Inflammatory macrophage (primary cell): ENCODE data around the gene TMPRSS3.
A peak's percentile ranks its signal among the peaks of the same experiment; 100 is the strongest.

Source experiments
- DNase-seq, 2 donors: peaks; one replicate each; pipeline ENCODE4 v3.0.0-alpha.2; 2020 to 2022

The TMPRSS3 gene

DNA sequence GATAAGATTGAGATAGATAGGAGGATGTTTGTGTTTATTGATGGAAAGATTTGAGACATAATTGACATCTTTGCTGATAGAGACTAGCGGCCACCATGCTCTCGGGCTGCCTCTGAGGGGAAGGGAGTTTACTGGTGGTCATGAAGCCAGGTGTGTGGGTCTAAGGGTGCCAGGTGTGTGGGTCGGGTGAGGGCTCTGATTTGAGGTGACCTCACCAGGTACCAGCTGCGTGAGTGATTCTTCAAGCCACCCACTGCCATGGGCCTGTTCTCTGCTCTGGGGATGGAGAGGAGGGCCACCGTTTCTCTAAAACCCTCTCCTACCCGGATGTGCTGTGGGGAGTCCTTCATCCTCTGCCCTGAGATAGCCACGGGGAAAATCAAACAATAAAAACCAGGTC is 11.0 kb upstream of the TMPRSS3 start:
- DNase-seq = no peak

DNA sequence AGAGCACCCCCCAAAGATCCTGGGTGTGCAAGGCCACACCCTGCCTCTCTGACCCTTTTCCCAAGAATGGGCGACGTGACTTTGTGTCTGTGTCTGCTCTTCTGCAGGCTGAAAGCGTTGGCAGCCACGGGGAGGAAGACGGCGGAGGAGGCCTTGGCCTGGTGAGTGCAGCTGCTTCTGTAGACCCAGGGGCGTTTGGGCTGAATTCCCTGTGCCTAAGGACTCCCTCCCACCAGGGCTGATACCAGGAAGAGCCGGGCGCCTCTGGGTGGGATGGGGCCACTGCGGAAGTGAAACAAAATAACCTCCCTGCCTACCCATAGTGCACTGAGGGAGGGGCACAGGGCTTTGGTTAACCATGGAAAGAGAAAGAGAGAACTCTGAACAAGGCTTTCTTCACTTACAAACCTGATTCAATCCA is 10.4 kb upstream of the TMPRSS3 start:
- peak; percentile 14 to 25 for DNase-seq

DNA sequence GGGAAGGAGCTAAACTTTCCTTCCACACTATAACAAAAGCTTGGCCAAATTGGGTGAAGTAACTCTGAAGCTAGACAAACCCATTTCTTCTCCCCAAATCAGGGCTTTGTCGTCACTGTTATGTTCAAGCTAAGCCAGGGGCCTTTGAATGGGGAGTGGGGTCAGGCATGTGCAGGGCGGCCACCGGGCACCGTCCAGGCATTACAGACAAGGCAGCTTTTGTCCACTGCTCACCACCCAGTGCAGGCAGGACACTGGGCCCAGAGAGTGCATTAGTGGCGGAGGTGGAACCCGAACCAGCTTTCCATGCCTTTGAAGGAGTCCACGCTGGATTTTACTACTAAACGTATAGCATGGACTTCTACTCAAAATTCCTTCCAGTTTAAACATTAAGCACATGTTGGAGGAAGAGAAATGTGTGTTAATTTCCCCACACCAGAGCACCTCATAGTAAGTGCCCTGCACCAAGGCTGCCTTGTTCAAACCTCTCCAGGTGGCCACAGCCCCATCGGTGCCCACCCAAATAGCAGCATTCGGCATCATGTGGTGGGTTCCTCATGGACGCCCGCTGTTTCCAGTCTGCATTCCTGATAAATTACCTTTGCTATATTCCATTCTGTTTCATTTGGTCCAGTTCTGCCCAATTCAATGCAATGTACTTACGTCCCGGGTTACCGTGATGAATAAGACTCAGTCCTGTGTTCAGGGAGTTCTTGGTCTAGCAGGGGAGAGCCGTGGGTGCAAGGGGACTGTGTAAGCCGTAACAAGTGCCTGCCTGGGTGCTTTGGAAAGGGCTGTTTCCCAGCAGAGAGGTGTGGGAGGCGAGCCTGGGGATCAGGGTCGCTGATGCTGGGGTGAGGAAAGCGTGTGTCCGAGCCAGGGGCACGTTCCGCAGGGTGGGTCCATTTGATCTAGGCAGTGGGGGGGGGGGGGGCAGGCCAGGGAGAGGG is 9.5 kb upstream of the TMPRSS3 start:
- no peak for DNase-seq

DNA sequence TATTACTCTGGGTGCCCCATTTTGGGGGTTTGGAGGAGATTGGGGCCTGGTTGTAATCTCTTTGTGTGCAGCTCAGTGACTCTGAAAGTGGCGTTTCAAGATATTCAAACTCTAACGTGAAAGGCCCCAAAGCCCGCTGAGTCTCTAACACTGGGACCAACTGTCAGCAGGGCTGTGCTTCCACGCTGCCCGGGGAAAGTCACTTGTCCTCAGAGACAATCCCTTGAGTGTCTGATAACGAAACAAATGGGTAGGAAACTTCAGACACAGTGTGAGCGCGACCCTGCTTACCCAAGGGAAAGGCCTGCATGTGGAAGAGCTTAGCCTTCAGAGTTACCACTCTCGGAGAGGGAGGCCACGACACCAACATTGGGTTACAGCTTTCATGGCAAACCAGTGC is 8.7 kb upstream of the TMPRSS3 start:
- no peak for DNase-seq

DNA sequence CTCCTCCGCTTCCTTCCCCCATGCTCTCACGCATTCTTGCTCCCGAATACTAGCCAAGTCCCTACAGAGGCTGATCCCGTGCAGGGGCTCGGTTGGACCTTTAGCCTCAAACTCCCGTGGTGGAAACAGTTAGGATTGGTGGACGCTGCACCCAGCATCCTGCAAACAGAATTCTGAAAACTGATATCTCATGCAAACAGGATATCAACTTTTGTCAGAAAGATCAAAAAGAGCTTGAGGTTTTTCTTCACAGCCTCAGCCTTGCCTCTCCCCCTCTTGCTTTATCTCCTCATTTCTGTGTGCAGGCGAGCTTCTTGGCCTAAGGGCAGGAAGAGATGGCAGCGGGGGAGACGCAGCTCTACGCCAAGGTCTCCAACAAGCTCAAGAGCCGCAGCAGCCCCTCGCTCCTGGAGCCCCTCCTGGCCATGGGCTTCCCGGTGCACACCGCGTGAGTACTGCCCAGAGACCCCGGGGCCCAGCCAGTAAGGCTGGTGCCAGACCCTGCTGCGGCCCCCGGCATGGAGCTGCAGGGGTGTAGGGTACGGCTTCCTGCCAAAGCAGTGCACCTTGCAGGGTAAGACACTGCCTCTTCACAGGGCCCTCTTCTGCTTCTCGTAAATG is 7.9 kb upstream of the TMPRSS3 start, which contains the start of gene UBASH3A:
TSS of gene UBASH3A (plus strand) at position 292 of the 621 bp plus-strand sequence. CDS start at position 336, 44 bp downstream.
- no peak for DNase-seq

DNA sequence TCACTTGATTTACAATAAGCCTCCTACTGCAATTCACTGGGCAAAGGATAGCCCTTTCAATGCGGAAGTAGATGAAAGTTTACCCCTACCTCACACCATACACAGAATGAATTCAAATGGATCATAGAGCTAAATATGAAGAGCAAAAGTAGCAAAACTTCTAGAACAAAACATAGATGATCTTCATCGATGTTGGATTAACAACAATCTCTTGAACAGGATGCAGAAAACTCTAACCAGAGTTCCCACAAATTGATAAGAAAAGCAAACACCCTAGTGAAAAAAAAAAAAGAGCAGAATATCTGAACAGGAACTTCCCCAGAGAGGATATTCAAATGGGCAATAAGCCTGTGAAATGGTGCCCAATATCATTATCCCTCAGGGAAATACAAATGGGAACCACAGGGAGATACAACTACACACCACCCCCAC is 6.0 kb upstream of the TMPRSS3 start:
- no peak for DNase-seq

DNA sequence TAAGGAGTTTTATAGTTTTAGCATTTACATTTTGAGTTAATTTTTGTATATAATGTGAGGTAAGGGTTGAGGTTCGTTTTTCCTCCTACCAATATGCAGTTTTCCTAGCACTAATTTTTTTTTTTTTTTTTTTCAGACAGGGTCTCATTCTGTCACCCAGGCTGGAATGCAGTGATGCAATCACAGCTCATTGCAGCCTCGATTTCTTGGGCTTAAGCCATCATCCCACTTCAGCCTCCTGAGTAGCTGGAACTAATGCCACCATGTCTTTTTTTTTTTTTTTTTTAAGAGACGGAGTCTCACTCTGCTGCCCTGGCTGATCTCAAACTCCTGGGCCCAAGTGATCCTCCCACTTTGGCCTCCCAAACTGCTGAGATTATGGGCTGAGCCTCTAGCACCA is 5.3 kb upstream of the TMPRSS3 start:
- no peak for DNase-seq

DNA sequence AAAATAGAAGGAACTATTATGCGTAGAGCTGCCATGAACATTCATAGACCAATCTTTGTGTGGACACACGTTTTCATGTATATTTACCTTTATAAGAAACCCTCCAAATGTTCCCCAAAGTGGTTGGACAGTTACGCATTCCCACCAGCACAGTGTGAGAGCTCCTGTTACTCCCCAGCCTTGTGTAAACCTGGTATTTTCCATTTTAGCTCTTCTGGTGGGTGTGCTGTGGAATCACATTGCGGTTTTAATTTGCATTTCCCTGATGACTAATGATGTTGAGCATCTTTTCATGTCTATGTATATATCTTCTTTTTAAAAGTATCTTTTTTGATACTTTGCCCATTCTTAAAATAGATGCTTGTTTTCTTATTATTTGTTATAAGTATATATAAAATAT is 4.7 kb upstream of the TMPRSS3 start:
- no peak for DNase-seq

DNA sequence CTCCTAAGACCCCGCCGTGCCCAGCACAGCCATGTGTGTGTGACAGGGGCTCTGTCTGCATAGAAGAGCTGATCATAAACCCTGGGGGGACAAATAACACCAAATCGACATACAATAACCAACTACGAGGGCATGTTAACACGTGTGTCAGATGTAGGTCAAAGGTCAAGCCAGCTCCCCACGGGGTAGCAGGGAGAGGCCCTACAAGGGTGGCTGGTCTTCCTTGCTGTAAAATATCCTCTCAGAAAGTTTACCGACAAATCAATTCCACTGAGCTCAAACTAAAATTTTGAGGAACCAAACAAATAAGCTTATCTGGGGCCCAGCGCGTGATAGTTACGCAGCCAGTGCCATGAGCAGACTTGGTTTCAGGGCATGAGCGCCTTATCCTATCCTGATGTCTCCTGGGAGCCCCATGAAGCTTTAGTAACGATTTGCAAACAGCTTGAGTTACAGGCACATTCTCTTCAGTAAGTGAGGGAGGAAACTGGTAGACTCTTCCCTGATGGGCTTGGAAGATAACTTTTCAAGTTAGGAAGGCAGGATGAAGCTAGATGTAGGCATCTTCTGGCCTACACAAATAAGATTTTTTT is 2.7 kb upstream of the TMPRSS3 start:
- DNase-seq = no peak

DNA sequence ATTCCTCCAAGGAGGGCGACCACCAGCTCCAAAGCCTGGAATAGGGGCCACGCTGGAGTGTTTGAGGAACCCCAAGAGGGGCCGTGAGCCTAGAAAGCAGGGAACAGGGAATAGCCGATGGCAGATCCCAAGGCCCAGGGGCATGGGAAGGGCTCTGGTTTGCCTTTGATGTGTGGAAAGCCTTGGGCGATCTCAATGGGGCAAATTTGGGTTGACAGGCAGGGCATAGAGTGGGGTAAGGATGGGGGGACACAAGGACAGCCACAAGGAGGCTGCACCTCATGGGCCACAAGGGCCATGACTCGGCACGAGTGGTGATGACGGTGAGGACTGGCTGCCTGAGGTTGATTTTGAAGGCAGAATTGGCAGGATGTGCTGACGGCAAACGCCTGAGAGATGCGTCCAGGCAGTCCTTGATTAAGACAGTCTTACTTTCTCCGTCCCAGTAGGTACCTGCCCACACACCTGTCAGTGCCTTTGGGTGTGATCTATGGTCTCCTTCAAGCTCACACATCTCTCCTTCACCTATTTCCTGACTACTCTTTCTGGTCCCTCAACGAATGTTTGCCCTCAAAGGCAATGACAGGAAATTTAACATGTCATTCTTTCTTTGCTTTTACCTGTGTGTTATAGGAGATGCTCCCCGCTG is 2.0 kb upstream of the TMPRSS3 start:
- no peak for DNase-seq

DNA sequence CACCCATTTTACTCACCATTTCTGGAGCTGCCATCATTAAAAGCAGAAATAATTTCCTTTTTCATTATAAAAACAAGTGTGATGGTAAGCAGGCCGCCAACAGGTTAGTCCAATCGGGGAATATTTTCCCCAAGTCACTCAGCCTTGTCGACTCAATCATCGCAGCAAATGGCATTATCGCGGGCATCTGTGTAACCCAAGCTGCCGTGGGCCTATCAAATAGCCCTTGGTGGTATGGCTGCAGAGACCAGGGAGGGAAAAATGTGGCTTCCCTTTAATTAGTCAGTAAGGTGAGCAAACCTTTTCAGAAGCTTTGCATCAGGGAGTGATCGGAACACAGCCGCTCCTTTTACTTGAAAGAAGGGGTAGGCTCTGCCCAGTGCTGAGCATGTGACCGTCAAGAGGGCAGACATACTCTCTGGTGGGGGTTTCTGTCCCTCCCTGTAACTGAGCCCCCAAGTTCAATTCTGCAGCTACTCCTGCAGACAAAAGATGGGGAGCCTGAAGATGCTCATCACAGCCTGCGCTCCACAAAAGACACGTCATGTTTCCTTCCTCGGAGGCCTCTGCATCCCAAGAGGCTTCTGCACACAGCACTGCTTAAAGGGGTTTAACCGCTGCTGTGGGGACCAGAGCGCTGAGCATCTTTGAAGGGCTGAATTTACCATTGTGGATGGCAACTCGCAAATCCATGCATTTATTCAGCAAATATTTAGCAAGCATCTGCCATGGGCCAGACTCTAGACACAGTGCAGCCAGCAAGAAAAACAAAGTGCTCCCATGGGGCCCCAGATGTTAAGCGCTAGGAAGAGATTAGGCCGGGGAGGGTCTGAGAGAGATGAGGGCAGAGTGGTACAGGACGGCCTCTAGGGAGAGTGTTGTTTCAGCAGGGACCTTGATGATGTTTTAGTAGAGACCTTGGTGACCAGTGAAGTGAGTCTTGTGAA is 1.2 kb upstream of the TMPRSS3 start:
- no peak for DNase-seq

DNA sequence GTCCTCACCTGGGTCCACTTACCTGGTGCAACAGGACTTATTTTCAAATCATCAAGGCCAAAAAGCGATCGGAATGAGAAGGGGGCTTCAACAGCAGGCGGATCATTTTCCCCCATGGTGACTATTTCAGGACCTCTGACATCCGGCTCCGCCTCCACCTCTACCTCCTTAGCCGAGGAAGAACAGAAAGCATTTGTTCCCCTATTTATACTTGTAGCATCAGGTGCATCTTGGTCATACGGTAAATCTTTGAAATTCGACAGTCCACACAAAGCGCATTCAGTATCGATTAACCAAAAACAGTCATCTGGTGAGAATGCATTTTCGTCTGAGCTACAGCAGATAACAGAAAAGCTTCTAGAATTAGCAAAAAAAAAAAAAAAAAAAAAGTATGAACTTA is 550 bp downstream of the TMPRSS3 start:
- DNase-seq = no peak

DNA sequence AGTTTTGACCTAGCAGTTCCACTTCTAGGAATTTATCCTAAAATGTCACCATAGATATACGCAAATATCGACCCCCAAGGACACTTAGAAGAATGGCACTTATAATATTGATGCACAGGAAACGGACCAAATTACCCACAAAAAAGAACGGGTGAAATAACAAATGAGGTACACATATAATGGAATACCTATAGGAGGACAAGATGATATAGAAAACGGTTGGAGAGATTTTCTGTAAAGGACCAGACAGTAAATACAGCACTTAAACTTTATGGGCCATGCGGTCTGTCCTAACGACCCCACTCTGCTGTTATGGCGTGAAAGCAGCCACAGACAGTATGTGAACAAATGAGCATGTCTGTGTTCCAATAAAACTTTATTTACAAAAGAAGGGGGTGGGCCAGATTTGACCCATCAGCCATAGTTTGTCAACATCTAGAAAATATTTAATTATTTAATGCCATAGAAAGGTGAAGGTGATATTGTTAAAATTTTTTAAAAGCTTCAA is 2.4 kb downstream of the TMPRSS3 start:
- DNase-seq = no peak

DNA sequence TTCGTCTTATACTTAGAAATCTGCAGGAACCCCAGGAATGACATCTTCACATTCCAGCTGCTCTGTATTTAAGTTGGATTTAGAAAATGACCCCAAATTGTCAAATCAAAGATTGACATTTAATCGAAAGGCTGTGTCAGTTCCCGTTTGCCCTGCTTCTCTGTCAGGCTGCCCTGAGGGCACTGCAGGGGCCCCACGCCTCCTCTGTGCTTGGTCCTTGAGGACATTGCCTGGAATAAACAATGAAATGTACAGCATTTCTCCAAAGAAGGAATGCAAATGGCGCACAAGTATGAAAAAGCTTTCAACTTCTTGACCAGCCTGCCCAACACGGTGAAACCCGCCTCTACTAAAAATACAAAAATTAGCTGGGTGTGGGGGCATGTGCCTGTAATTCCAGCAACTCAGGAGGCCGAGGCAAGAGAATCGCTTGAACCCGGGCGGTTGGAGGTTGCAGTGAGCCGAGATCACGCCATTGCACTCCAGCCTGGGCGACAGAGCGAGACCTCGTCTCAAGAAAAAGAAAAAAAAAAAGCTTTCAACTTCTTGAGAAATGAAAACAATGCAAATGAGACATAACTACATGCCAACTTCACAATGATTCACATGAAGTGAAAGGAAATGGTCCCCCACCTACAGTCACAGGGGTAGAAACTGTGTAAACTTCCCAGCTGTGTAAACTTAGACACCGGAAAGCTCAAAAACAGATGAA is 3.0 kb downstream of the TMPRSS3 start:
- no peak for DNase-seq

DNA sequence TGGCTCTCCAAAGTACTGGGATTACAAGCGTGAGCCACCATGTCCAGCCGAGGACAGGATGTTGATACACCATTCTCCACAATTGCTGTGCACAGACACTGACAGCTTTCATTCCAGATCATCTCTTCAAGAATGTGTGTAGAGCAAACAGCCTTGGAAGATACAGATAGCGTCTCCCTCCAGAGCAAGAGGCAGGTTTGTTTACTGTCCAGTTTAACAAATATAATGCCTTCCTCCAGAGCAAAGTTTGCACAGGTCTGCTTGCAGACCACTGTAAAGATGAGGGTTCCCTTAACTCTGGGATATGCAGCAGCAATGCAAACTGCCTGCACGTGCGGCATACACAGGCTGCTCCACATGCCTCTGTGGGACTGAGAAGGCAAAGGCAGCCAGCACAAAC is 4.6 kb downstream of the TMPRSS3 start:
- DNase-seq = no peak

DNA sequence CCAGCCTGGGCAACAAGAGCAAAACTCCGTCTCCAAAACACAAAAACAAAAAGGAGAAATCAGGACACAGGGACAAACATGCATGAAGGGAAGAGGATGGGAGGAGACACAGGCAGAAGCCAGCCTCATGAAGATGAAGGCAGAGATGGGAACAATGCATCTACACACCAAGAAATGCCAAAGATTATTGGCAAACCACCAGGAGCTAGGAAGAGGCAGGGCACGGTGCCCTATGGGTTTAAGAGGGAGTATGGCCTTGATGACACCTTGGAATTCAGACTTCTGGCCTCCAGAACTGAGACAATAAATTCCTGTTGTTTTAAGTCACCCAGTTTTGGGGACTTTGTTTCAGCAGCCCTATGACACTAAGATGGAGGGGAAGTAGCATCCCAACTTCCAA is 5.2 kb downstream of the TMPRSS3 start:
- no peak for DNase-seq

DNA sequence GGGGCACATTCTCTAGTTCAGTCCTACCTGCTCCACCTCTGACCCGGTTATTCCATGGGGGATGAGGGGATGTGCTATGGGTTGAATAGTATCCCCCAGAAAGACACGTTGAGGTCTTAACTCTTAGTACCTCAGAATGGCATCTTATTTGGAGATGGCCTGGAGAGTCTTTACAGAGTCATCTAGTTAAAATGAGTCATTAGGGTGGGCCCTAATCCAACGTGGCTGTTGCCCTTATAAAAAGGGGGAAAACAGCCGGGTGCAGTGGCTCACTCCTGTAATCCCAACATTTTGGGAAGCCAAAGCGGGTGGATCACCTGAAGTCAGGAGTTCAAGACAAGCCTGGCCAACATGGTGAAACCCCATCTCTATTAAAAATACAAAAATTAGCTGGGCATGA is 5.7 kb downstream of the TMPRSS3 start:
- no peak for DNase-seq

DNA sequence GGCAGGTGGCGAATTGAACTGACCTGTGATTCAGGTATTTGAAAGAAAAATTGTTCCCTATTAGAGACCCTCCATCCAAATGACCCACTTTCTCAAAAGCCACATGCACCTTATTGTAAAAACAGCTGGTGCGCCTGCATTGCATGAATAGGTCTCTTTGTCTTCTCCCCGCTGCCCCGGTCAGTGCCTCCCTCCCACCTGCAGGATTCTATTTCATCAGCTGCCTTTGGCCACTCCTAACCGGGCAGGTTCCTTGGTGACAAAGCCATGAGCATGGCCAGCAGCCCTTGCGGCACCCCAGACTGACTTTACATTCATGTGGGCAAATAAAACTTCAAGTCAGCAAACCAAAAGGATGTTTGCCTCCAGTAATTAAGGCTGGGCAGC is 6.4 kb downstream of the TMPRSS3 start:
- DNase-seq = no peak

DNA sequence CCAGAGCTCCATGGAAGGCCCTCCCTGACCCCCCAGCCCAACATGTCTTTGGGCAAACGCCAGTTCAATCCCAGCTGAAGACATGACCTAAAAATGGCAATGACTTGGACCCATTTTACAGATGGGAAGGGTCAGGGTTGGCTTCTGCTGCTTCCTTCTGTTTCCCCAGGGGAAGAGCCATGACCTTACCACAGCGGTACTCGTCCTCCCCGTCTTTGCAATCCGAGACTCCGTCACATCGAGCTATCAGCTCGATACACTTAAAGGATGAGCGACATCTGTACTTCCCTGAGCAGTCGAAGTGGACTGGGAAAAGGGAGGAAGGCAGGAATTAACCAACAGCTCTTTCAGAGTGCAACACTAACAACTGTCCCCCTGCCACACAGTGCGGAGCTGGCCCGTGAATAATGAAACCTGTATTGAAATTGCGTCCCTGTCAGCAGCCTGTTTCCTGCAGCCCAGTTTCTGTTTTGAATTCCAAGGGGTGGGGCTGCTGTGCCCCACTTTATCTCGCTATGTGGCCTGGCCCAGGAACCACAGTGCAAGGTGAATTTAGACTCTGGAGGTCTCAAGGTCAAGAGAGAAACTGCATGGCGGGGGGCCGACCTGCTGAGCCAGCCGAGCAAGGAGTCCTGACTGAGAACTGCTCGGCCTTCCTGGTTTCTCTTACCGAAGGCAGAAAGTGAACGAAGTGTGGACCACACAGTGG is 7.0 kb downstream of the TMPRSS3 start:
- no peak for DNase-seq

DNA sequence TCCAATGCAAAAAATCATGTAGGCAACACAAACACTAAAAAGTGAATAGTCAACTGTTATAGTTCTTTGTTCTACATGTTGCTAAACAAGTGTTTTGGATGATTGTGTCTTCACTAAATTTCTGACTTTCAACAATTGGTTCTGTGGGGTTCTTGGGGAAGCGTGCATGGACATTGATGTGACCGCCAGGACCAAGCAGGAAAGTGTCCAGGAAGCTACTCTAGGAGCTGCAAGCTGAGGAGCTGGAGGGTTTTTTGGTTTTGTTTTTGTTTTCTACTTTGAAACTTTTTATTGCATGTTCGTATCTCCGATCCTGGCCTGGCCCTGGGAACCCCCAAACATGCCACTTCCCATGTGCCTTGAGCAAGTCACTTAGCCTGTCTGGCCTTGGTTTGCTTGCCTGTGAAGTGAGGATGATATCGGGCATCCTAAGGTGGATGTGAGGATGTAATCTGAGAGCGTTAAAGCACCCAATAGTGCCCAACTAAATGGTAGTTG is 8.0 kb downstream of the TMPRSS3 start:
- DNase-seq = no peak
